Dedifferentiated amniotic fluid mesenchymal stem cell (primary cell): Measurements from ENCODE around the gene PROK1.
"Not testable (repeated sequence)": the region's sequence is repeated elsewhere in the genome, so short reads cannot be mapped to it uniquely, and the experiment has no call there.

Experiments
- DNase-seq: peaks from one replicate; pipeline ENCODE4 v3.0.0-alpha.2; 2016; ENCODE audit errors: extremely low spot score

The PROK1 gene

GRCh38 chr1:110433803-110434202, 17.1 kb upstream of the PROK1 start:
- DNase-seq: no peak

GRCh38 chr1:110434946-110435345, 16.0 kb upstream of the PROK1 start:
- no peak for DNase-seq

DNA sequence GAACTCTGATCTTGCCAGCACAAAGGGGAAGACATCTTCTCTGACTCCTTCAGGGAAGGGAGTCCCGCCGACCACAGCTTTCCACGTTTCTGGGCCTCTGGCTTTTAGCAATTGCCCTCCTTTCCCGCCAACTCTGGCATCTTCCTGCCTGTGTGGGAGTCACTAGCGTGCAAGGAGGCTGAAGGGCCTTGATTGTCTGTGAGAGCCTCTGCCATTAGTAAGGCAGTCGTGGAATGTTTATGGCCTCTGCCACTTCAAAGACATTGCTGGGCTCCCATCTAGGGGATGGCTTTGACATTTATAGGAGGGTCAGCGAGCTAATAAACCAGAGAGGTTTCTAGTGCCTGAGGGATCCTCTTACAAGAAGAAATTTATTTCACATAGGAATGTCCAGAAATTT, 14.3 kb upstream of the PROK1 start:
- DNase-seq: no peak

- DNase-seq: not testable (repeated sequence)
Observed at GRCh38 chr1:110437645-110438299, 13.2 kb upstream of the PROK1 start.

DNA sequence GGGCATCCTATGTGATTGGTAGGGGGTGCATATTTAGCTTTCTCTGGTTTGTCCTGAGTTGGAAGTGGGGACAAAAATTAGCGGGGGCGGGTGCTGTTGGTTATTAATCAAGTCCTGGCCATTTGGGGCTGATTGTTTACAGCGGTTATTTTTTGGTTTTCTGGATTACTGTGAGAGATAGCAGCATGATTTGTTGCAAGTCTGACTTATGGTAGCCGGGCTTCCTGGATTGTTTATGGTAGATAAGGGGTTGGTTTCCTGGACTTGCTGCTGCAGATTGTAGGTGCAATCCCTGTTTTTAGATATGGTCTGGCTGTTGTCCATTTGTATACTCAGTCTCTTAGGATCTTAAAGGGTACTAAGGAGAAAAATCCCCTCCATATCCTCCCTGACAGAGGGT, 12.1 kb upstream of the PROK1 start:
- no peak for DNase-seq

- DNase-seq: not testable (repeated sequence)
Observed at GRCh38 chr1:110439873-110440272, 11.1 kb upstream of the PROK1 start.

DNA sequence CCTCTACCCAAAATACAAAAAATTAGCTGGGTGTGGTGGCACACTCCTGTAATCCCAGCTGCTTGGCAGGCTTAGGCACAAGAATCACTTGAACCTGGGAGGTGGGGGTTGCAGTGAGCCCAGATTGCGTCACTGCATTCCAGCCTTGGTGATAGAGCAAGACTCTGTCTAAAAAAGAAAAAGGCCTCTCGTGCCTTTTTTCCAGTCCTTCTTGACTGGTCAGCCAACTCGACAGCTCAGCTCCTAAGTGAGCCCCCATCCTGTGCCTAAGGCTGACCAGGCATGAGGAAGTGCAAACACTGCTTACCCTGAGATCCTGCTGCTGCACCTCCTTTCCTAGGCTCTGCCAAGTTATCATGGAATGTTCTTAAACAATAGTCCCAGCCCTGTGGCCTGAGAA, 10.1 kb upstream of the PROK1 start:
- DNase-seq: no peak

DNA sequence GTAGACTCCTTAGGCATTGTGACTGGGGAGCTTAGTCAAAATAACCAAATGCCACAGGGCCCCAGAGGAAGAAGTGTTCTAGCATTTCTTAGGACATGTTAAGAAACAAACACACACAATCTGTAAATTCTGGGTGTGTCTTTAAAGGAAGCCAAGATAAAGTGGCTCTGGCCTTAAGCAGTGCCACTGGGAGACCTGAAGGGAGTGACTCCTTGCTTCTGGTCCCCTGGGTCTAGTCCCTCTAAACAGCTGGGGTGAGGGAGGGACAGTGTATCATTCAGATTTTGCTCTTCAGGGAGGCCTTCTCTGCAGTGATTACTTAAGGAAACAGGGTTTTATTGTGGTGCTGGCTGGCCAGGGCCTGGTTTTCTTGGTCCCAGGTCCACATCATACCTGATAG, 9.1 kb upstream of the PROK1 start:
- no peak for DNase-seq

DNA sequence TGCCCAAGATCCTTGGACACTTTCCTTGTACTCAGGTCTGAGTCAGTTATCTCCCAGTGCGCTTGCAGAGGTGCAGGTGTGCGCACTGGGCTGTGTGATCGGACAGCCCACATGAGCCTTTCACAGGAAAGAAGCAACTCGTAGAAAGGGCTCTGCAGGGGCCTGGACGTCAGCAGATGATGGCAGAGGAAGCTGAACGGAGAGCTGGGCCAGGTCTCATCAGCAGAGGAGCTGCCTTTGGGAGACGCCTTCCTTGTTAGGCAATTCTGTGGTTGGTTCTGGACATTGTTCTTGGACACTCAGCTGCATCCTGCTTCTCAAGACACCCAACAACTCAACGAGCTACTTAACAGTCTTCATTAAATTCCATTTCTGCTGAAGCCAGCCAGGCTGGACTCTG, 7.5 kb upstream of the PROK1 start:
- DNase-seq: no peak

DNA sequence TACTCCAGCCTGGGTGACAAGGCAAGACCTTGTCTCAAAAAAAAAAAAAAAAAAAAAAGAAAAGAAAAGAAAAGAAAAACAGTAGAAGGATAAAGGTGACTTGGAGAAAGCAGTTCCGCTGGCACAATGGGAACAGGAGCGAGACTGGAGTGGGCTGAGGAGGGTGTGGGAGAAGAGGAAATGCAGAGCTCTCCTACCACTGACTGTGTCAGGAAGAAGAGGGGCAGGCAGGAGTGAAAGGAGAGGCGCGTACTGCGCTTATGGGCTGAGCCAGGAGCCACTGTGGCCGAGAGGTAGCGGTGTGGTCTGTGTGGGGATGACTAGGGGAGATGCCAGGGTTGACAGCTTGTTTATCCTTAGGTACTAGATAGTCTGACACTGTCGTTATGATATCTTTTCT, 6.4 kb upstream of the PROK1 start:
- no peak for DNase-seq

GRCh38 chr1:110449661-110450651, 993 bp upstream of the PROK1 start:
- DNase-seq: no peak

- no peak for DNase-seq
Observed at GRCh38 chr1:110452330-110452729, 1.4 kb downstream of the PROK1 start.

- no peak for DNase-seq
Observed at GRCh38 chr1:110453829-110454228, 2.9 kb downstream of the PROK1 start.

DNA sequence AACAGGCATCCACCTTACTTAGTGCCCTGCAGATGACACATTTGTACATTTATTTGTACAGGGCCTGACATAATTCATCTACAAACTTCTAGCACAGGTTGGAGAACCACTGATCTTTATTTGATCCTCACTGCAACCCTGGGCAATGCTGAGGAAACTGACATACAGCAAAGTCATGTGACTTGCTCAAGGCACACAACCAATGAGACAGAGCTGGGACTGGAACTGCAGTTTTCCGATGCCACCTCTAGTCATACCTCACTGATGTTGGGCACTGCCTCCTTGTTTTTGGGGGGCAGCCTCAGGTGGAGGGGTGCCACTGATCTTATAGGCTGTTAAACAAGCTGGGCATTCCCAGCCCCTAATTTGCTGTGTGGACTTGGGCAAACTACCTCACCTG, 3.4 kb downstream of the PROK1 start:
- no peak for DNase-seq

DNA sequence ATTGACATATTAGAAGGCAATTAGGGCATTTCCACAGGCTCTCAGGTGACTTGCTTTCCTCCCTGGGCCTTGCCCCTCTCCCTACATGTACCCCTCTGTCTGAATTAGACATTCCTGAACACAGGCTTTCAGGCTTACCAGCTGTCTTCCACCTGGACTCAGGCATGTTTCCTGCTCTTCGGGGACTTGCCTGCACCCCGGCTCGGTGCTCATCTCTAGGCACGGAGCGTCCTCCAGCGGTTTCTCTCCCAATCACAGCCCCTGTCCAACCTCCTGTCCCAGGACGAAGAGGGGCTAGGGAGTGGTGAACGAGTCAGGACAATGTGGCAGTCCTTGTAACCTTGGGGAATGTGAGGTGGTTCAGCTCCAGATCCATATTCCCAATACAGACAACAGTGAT, 4.2 kb downstream of the PROK1 start:
- DNase-seq: no peak

DNA sequence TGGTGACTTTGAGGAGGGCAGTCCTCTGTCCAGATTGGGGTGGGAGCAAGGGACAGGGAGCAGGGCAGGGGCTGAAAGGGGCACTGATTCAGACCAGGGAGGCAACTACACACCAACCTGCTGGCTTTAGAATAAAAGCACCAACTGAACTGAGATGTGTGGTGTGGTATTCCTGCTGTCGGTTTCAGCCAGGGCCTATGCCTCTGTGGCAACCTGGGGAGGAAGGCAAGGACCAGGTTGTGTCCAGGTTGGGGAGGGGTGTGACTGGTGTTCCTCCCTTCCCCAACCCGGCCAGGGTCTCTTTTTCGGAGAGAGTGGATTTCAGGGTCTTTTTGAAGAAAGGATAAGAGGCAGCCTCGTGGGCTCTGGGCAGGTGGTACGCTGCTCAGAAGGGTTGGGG, 6.3 kb downstream of the PROK1 start:
- DNase-seq: no peak

DNA sequence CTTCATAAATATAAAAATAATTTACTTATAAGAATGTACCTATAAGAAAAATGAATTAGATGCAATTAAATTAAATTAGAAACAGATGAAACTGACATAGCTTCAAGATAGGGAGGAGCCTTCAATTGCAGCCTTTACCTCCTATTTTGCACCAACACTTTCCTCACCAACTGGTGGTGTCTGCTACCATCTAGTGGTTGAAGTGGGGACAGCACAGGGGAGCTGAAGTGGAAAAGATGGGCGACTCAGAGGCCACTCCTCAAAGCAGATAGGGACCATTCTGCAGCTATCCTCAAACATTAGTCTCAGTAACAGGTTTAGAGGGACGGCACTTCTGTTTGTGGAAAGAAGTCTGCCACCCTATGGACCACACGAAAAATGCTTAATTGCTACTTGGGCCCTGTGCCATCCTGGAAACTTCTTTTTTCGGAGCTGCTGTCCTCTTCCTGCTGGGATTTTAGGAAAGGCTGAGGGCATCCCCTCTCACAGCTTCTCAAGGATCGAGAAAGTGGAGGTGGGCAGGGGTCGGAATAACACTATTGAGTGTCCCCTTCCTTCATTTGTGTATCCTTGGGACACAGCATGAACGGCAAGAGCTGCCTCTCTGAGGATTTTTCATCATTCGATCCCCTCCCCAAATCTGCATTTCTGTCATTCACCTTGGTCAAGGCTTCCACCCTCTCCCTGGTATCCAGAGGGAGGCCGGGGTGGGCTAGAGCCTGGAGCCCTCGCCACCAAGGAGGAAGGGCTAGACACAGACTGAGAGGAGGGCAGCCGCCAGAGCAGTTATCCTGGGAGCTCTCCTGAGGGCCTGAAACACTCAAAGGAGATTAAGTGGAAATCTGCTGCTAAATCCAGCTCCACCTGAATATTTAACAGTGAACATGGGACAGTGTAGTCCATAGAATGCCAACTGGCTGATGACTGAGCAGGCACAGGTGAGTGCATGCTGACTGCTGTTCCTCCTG, 9.6 kb downstream of the PROK1 start:
- peak; percentile 86 for DNase-seq

DNA sequence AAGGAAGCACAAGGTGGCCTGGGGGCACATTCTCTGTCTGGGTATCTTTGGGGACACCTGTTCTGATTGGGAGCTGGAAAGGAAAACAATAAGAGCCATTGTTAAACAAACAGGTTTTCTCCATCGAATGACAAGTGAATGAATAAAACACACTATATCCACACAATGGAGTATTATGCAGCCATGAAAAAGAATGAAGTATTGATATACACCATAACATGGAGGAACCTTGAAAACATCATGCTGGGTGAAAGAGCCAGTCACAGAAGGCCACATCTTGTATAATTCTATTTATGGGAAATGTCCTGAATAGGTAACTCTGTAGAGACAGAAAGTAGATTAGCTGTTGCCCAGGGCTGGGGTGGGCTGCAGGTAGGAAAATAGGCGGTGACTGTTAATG, 11.1 kb downstream of the PROK1 start:
- DNase-seq: no peak

- no peak for DNase-seq
Observed at GRCh38 chr1:110462964-110463363, 12.0 kb downstream of the PROK1 start.

GRCh38 chr1:110463725-110464124, 12.8 kb downstream of the PROK1 start:
- no peak for DNase-seq

DNA sequence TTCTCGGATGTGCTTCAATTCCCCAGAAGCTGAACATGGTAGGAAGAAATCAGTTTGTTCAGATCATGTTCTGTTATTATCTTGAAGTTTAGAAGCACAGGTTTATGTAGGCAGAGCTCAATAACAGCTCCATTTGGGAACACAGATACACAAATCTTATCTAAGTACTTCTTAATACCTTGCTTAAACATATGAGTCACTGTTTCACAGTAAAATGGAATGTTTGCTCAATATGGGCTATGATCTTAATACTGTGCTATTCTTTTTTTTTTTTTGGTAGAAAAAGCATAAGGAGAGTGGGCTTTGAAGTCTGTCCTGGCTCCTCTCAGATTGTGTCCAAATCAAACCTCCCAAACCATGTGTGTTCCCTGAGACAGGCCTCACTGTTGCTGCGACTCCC, 13.4 kb downstream of the PROK1 start:
- peak; percentile 28 for DNase-seq
